RCC 7860 (cell line): ENCODE results near the gene HOXC12.

ENCODE experiments used
- DNase-seq: peaks from one replicate; pipeline ENCODE4 v3.0.0-alpha.2; 2015; ENCODE audit warnings: low spot score
- FAIRE-seq: peaks from 2 replicates; lab custom pipeline; 2012; peaks lifted over from hg19 to GRCh38; lab: Jason Lieb, UNC

Gene HOXC12

DNA sequence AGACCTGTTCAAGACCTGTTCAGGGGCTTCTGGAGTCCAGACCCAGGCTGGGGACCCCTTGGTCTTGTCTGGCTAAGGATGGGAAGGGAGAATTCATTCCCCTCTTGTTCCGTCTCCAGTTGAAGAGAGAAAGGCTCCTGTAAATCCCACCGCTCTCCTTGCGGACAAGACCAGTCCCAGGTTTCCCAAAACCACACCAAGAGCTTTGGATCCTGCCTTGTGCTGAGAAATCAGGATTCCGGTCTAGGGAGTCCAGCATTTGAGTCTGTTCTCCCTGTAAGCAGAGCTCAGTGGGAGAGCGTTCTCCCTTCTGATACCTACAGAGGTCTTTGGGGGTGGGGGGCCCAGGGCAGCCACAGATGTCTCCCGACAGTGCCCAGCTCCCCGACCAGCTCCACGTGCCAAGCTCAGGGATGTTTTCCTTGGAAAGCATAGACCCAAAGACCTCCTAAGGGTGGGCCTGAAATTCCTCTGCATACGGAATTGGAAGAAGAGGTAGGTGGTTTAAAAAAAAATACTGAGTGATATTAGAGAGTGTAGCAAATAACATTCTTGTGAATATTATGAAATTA lies 14.2 kb upstream of the HOXC12 start:
- DNase-seq, result no peak
- no peak for FAIRE-seq

DNA sequence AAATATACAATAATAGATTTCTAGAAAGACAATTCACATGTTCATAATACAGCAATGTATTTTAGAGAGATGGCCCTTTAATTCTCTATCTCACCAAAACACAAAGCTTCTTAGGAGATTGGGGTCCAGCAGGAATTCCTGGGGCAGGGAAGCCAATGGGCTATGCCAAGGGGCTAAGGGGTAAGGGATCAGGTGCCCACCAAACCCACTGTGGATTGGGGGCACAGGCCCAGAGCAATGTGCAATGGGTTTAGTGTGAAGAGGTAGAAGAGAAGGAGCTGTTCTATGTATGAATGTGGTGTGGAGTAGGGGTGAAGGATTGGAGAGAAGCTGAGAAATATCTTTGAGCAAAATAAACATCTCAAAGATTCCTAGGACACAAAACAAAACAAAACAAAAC lies 13.5 kb upstream of the HOXC12 start:
- FAIRE-seq (no peak), DNase-seq (no peak)

DNA sequence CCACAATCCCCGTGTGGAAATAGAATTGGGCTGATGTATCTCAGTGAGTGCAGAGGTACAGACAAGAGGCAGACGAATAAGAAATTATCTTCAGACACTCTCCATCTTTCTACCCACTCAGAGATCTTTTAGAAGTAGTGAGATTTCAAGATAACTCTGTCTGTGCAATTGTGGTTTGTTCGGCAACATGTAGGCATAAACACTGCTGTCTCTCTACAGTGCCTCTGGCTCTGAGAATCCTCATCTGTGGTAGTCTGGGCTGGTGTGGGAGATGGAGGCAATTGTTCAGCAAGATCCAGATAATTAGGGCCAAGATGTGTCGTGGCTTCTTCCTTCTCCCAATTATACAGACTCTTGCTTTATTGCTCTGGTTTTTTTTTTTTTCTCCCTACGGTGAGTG lies 13.0 kb upstream of the HOXC12 start:
- no peak for FAIRE-seq
- DNase-seq, result no peak

DNA sequence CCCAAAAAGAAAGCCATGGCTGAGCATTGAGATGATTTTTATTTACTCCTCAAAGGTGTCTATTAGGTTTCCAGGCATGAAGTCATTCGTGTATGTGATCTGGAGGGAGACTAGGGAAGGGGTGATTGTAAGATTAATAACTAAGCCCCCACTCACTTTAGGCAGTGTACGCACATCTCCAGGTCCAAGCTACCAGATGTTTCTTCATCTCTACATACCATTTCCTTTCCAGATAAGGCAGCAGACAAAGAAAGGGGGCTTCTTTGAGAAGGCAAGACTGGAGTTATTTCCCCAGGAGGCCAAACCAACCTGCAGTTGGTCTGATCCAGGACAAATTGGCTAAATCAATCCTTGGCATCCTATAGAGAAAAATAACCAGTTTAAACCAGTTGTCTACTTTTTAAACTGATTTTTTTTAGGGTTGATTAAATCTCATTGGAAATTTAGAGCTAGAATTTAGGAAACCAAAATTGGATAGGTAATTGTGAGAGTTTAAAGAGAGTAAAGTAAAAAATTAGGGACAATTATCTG lies 12.2 kb upstream of the HOXC12 start:
- FAIRE-seq (no peak), DNase-seq (no peak)

DNA sequence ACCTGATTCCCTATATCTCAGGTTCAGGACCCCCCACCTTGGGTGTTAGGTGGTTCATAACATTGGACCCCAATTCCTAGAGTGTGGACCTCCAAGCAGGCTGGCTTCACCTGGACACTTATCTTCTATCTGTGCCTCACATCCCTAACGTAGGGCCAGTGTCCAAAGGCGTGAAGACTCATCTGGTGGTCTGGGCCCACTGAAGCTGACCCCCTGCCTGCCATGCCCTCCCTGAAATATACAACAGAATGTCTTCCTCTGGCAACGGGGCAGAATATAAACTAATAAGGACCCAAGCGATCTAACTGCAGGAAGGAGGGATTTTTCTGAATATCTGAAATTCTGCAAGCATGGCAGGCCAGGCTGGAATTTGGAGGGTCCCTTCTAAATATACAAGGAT lies 10.5 kb upstream of the HOXC12 start:
- no peak for FAIRE-seq
- no peak for DNase-seq

DNA sequence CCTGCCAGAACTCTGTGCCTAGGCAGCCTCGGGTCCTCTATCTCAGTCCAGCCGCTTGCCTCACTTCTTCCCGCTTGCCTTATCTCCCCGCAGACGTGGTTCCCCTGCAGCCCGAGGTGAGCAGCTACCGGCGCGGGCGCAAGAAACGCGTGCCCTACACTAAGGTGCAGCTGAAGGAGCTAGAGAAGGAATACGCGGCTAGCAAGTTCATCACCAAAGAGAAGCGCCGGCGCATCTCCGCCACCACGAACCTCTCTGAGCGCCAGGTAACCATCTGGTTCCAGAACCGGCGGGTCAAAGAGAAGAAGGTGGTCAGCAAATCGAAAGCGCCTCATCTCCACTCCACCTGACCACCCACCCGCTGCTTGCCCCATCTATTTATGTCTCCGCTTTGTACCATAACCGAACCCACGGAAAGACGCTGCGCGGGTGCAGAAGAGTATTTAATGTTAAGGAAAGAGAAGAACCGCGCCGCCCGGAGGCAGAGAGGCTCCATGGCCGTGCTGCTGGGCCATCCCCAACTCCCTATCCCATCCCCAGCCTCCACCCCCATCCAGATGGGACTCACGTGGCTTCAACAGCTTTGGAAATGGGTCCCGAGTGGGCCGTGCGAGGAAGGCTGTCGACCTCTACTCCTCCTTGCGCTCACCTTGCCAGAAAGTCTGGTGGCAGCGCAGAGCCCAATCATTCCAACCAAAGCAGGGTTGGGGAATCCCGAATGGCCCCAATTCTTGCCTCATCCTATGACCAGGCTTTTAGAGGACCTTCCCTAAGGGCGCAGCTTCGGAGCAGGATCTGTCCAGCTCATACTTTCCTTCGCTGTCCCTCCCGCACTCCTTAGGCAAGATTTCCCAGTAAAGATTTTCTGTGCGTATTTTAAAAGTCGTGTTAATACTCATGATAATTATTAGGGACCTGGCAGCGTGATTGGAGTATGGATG lies 9.5 kb upstream of the HOXC12 start:
- DNase-seq (no peak), FAIRE-seq (no peak)

DNA sequence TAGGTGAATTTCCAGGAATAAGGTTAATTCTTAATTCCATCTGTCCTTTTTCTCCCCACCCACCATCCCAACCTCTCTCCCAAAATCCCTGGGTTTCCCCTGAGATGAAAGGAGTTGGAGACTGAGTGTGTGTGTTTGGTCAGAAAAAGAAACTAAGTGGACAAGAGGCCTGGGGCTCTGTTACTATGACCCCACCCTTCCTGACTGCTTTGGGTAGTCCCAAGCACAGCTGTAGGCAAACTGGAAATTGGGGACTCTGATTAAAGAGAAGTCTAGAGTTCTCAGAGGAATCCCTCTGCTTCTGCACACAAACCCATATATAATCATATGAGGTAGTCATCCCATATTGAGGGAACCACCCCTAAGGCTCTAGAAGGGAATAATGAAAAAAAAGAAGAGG lies 7.0 kb upstream of the HOXC12 start:
- DNase-seq, result no peak
- FAIRE-seq, result no peak

DNA sequence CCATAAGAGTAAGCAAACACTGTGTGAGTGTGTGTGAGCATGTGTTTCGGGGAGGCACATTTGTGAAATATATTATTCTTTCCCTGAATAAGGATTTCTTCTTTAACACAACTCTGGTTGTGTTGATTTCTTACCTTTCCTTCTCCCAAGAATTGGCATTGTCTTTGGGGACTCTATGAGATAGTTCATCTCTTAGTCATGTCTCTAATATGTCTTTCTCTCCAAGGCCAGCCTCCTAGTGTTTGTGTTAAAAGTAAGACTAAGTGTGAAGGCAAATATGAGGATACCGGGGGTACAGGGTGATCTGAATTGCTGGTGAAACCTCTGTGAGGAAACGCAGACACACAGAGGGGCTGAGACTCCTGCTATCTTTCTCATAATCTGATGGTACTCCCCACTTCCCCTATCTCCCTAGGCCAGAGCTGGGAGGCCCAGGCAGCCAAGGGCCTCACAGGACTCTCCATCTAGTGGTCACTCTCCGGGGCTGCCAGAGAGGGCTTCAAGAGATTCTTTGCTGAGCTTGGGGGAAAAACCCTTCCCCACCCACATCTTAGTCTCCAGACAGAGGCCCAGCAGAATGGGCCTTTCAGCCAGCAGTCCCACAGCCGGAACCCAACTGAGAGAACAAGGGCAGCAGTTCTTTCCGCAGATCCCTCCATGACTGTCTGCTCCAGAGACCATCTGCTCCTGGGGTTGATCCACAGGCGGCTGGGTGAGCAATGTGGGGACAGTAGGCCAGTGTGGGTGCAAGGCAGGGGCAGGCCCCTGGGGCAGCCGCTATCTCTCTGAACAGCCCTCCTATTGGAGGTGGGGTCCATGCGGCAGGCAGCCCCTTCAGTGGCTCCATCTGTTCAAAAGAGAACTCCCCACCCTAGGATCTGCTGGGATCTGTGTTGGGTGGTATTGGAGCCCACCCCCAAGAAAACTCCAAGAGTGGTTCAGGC lies 5.8 kb upstream of the HOXC12 start:
- DNase-seq, result no peak

DNA sequence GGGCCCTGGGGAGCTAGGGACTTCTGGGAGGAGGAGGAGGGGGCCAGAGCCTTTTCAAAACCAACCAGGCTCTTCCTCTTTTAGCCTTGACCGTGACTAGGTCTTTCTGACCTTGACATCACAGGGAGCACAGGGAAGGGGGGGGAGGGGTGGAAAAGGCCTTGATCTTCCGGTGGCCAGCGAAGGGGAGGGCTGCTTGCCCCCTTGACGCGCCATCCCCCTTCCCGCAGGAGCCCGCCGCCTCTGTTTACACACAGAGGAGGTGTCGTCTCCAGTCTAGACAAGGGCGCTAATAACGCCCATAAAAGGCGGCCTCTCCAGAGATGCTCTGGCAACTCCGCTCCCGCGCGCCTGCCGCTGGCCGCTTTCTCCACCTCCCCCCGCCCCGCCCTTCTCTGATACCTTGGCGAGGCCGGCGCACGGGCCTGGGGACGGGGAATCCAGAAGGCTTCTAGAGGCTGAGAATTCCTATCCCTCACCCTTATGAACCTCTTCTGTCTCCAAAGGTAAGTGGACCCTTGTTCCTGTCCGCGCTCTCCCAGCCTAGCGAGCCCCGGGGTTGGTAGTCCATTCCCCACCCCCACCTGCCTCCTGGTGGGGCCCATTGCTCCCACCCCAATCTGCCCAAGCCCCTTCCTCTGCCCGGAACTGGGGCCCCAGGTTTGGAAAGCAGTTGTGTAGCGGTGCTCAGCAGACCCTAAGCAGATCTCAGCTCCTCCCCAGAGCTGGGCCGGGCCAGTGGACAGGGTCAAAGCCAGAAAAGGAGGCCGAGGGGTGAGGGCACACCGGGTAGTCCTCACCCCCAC lies 4.9 kb upstream of the HOXC12 start:
- no peak for DNase-seq
- no peak for FAIRE-seq

More for the DNA sequence above, 5.8 kb upstream of the HOXC12 start:
- no peak for FAIRE-seq

DNA sequence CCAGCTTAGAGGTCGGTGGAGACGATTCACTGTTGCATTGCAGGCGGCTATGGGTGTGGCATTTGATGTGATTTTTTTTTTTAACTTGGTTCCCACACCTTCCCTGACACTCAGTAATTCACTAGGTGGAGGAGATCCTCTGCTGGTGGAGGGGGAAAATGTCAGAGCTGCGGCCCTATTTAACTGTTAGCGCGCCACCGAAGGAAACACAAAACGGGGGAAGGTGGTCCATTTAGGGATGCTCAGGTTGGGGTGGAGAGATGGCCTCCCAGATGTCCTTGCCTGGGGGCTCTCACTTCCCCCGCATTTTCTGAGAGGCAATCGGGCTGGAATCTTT lies 4.3 kb upstream of the HOXC12 start:
- no peak for DNase-seq
- FAIRE-seq, result no peak

DNA sequence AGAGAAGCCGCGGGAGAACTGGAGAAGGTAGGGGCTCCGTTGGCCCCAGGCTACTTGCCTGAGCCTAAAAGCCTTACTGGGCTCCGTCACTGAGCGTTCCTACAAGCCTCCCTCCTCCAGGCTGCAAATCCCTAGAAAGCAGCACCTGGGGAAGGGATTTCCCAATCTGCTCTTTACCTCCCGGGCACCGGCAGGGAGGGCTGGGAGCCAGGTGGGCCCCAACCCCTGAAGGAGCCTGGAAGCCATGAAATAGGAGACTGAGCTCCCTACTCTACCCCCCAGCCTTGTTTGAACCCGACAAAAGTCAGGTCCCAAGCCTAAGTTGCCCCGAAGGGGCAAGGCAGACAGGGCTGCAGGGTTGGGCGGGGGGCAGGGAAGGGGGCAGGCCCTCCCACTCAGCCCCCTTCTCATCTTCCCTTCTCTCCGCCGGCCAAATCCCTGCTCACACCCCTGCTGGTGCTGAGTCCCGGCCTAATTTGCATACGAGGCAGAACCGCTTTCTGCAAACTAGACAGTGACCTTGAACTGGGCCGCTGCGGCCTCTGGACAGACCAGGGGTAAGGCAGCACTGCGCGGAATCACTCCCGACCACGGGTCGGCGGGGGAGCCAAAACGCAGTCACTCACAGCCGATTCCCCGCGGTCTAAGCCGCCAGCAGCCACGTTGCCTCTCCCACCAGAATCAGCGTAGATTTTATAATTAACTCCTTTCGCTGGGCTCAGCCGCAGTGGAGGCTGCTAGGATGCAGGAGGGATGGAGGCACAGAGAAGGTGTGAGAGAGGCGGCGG lies 3.7 kb upstream of the HOXC12 start:
- FAIRE-seq (no peak), DNase-seq (no peak)

DNA sequence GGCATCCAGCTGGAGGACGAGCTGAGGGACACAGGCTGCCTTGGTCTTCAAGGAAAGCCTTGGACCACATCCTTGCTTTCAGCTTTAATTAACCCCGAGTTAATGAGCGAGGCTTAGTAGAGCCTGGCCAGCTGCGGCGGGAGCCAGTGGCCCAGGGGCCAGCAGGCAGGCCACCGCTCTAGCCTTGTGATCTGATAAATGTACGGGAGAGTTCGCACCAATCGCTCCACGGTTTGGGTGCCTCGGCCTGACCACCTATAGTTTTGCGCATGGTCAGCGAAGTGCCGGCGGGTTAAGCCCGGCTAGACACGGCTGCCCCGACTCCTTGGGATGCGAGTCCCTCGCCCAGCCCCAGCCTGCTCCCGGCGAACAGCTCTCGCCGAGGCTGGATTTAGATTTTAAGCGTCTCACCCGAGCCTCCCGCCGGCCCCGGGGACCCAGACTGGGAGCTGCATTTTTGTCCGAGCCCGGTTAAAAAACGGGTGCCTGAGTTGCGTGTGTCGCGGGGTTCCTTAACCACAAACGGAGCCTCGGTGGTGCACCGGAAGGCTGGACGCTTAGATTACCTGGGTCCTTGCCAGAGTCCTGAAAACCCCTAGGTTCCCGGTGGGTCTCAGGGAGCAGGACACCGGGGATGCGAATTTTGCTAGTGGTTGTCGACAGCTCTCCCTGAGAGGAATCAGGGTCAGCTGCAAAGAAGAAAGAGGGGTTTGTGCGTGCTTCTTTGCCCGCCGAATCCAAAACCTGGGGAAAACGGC lies 2.9 kb upstream of the HOXC12 start:
- FAIRE-seq (no peak), DNase-seq (no peak)

DNA sequence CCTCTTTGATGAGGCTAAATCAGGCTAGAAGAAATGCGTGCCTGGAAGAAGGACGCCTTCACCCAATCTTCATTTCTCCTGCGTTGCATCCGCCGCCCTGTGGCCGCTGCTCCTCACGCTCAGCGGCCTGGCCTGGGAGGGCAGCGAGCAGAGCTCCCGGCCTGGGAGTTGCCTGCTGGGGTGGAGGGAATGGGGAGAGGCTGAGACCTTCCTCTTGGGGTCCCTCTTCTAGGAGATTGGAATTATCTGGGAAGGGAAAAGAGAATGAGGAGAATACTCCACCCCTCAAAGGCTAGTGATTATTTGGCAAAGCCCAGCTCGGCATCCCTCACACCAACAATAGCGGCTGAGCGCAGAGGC lies 2.4 kb upstream of the HOXC12 start:
- DNase-seq (no peak), FAIRE-seq (no peak)

DNA sequence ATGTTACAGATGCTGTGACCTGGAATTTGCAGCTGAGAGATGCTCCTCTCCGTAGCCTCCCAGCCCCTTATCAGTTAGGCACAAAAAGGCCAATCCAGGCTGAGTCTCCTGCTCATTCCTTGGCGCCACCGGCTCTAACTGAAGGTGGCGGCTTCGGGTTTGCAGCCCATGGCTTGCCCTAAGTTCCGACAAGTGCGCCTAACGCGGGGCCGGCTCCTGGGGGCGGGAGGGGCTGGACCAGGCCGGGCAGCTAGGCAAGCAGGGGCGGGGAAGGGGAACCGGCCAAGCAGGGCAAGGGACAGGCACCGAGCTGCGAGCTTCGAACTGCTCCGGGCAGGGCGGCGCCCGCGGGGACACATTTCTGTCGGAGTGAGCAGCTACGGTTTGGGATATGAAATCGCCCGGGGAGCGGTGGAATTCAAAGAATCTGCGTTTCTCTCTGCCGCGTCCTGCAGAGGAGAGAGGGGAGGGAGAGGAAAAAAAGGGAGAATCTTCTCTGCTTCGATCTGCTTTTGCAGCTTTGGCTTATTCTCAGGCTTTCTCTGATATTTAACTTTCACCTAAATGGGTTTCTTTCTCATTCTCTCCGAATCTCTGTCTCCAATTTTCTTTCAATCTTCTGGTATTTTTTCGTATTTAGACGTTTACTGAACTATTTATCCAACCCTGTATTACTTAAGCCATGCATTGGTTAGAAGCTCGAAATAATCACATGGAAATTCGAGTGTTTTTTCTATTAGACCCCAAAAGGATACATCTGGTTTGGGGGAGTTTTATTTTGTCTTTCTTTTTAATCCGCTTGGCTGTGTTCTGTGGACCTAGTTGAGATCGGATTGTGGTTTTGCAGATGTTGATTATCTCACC lies 1.6 kb upstream of the HOXC12 start:
- FAIRE-seq (no peak), DNase-seq (no peak)

DNA sequence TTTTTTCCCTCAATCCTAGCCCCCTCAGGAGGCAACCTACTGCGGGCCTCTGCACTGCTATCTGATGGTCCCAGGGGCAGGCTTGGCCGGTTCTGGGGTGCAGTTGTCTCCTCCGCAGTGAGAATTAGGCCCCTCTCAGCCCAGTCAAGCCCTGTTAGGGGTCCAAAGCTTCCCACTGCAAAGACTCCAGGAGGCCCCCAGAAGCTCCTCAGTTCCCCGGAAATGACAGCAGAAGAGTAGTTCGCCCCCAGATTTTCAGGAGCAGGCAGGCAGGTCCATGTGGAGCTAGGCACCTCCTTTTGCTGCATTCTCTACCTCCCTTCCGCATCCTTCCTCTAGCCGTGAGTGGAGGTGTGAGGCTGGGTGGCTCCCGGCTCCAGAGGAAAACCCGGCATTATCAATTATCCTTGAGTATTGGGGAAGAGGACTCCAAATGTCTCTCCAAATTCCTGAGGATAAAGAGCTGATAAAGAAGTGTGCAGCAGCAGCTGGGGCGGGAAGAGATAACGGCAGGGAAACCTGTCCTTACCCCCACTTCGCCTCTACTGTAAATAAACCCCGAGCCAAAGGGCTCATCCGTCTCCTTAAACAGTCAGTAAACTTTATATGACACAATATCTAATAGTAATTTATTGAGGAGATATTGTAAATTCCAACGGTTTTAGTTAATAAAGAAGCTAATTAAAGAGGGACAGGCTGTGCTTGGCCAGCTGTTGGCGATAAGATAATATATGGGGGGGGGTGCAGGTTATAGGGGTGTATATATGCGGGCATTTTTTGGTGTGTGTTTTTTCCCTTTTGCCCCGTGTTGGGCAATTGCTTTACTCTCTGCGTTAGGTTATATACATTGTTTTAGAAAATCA lies 641 bp upstream of the HOXC12 start:
- no peak for FAIRE-seq
- no peak for DNase-seq

DNA sequence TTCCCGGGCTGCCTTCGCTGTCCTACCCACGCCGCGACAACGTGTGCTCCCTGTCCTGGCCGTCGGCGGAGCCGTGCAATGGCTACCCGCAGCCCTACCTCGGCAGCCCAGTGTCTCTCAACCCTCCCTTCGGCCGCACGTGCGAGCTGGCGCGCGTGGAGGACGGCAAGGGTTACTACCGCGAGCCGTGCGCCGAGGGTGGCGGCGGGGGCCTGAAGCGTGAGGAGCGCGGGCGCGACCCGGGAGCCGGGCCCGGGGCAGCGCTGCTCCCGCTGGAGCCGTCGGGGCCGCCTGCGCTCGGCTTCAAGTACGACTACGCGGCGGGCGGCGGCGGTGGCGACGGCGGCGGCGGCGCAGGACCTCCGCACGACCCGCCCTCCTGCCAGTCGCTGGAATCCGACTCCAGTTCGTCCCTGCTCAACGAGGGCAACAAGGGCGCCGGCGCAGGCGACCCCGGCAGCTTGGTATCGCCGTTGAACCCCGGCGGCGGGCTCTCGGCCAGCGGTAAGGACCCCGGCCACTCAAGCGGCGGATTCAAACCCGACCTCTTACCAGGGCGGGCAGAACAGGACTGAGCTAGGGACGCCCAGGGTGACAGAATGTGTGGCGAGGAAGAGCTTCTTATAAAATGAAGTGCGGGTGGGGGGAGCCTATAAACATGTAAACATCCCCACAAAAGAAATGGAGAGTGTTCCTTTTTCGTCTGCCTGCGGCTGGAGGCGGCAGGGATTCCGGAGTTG lies 503 bp downstream of the HOXC12 start:
- FAIRE-seq (no peak), DNase-seq (no peak)
